Measurements from ENCODE around the gene CTXND2. TPM values are rescaled to one million over a fixed set of nuclear protein-coding genes. Genes with fewer than 3 reads are reported as not detected.

Gene CTXND2
- total and polyA plus RNA-seq, 2 donors (not counting 3 experiments of a cell fraction or from before 2014, with no cell fraction given) = not detected

DNA sequence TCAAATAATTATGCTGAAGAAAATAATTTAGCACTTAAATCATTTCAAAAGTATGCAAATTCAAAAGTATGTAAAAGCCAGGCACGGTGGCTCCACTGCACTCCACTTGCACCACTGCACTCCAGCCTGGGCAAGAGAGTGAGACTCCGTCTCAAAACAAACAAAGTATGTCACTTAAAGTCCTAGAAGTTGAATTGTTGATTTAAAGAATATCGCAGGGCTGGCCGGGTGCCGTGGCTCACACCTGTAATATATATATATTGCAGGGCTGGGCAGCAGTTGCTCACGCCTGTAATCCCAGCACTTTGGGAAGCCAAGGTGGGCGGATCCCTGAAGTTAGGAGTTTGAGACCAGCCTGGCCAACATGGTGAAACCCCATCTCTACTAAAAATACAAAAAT, 30.5 kb downstream of the CTXND2 start:
- no peak for DNase-seq (ENCODE audit: low read depth, low spot score)
- no peaks in the 10 kb centered on the region for H3K36me3 ChIP-seq (ENCODE audit: control insufficient read depth in 2 of 2, extremely low read depth in 1 of 2, insufficient read depth in 2 of 2, low read length in 2 of 2)
- no peaks in the 10 kb centered on the region for H3K79me2 ChIP-seq (ENCODE audit: control insufficient read depth, insufficient read depth, low read length)
- CTCF ChIA-PET = no interaction called here
- intact Hi-C loops (cut with micrococcal nuclease) (no loop called here), dilution Hi-C loops (cut with MboI; ENCODE audit: extremely low pct_ligation_motif_present, low sequenced_read_pairs) (no loop called here)
- TF ChIP-seq JUN (IDR thresholded peaks at IDR 0.05; ENCODE audit: borderline replicate concordance, insufficient read depth, insufficient read length, low read depth) (no peak), POLR2AphosphoS5 (IDR thresholded peaks at IDR 0.05; ENCODE audit: insufficient read depth, low read depth, low read length) (no peak), FOS (IDR thresholded peaks at IDR 0.05; ENCODE audit: borderline replicate concordance, insufficient read depth, low read length) (no peak), POLR2A (IDR thresholded peaks at IDR 0.05; ENCODE audit: low read depth, low read length) (no peak), GATA2 (IDR thresholded peaks at IDR 0.05; ENCODE audit: insufficient read depth, insufficient read length, low read depth, low read length) (no peak), EZH2 (IDR thresholded peaks at IDR 0.05; ENCODE audit: borderline replicate concordance, low read depth, low read length, severe bottlenecking) (no peak), MYC (IDR thresholded peaks at IDR 0.05; ENCODE audit: low read depth, low read length) (no peak)
- TF ChIP-seq, protein P1, sequence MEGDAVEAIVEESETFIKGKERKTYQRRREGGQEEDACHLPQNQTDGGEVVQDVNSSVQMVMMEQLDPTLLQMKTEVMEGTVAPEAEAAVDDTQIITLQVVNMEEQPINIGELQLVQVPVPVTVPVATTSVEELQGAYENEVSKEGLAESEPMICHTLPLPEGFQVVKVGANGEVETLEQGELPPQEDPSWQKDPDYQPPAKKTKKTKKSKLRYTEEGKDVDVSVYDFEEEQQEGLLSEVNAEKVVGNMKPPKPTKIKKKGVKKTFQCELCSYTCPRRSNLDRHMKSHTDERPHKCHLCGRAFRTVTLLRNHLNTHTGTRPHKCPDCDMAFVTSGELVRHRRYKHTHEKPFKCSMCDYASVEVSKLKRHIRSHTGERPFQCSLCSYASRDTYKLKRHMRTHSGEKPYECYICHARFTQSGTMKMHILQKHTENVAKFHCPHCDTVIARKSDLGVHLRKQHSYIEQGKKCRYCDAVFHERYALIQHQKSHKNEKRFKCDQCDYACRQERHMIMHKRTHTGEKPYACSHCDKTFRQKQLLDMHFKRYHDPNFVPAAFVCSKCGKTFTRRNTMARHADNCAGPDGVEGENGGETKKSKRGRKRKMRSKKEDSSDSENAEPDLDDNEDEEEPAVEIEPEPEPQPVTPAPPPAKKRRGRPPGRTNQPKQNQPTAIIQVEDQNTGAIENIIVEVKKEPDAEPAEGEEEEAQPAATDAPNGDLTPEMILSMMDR (IDR thresholded peaks at IDR 0.05; ENCODE audit: extremely low read depth in 1 of 2, insufficient read depth in 1 of 2, low read depth in 1 of 2, low read length in 2 of 2) = no peak
- TF ChIP-seq, protein P2, sequence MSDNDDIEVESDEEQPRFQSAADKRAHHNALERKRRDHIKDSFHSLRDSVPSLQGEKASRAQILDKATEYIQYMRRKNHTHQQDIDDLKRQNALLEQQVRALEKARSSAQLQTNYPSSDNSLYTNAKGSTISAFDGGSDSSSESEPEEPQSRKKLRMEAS (IDR thresholded peaks at IDR 0.05; ENCODE audit: insufficient read depth, insufficient read length) = no peak
- no peak for FAIRE-seq
- H3K9me3 ChIP-seq (replicated peaks; ENCODE audit: control insufficient read depth, insufficient read depth, low read length) = no peaks in the 10 kb centered on the region
- H3K27ac ChIP-seq (ENCODE audit: insufficient read depth, low read depth, low read length) = no peak overlapping the region
- H3K9me1 ChIP-seq (replicated peaks; ENCODE audit: control insufficient read depth, extremely low read depth, insufficient read depth, low read length) = no peaks in the 10 kb centered on the region
- no peaks in the 10 kb centered on the region for H4K20me1 ChIP-seq (replicated peaks; ENCODE audit: control insufficient read depth, extremely low read depth, insufficient read depth, low read length)
- POLR2A ChIA-PET = no interaction called here
- no peak overlapping the region for H2AFZ ChIP-seq (ENCODE audit: low read depth, low read length)
- H3K4me3 ChIP-seq (replicated peaks in 1 of 3; ENCODE audit: insufficient read depth in 1 of 3, low read depth in 1 of 3, low read length in 3 of 3) = no peak overlapping the region
- no peak overlapping the region for H3K9ac ChIP-seq (replicated peaks; ENCODE audit: extremely low read depth, insufficient read depth, low read length)
- H3K4me2 ChIP-seq (ENCODE audit: insufficient read depth, low read length) = no peak overlapping the region
- no TSS peak for BruUV-seq (replicated peaks)
- no peaks in the 10 kb centered on the region for H3K4me1 ChIP-seq (ENCODE audit: control insufficient read depth, extremely low read depth, insufficient read depth, low read length)
- H3K27me3 ChIP-seq (ENCODE audit: control insufficient read depth in 2 of 2, insufficient read depth in 2 of 2, low read length in 2 of 2) = no peaks in the 10 kb centered on the region

Measured in endothelial cell of umbilical vein (primary cell).